HG03575 (cell line): ENCODE measurements around the gene FLT3.
"Not testable (repeated sequence)": the region's sequence is repeated elsewhere in the genome, so short reads cannot be mapped to it uniquely, and the experiment has no call there.

ENCODE experiments used
- ATAC-seq: cut with Tn5 transposase; IDR thresholded peaks from one replicate; pipeline ENCODE4 v1.9.1; 2021; ENCODE audit not compliant: unreplicated experiment, insufficient number of reproducible peaks, low FRiP score; ENCODE audit errors: extremely low read depth

Gene FLT3

GRCh38 chr13:28048768-28049167, 51.6 kb downstream of the FLT3 start:
- ATAC-seq = no peak

- ATAC-seq = peak; percentile 68
Measured at GRCh38 chr13:28047757-28048388, 52.5 kb downstream of the FLT3 start.

- no peak for ATAC-seq
Measured at GRCh38 chr13:28046981-28047380, 53.4 kb downstream of the FLT3 start.

- ATAC-seq = no peak
Measured at GRCh38 chr13:28045861-28046260, 54.5 kb downstream of the FLT3 start.

- ATAC-seq = no peak
Measured at GRCh38 chr13:28044608-28045007, 55.8 kb downstream of the FLT3 start.

- ATAC-seq = no peak
Measured at GRCh38 chr13:28043224-28043623, 57.2 kb downstream of the FLT3 start.

- ATAC-seq = no peak
Measured at GRCh38 chr13:28041501-28041900, 58.9 kb downstream of the FLT3 start.

- no peak for ATAC-seq
Measured at GRCh38 chr13:28041031-28041461, 59.3 kb downstream of the FLT3 start.

- no peak for ATAC-seq
Measured at GRCh38 chr13:28037399-28037798, 63.0 kb downstream of the FLT3 start.

GRCh38 chr13:28035146-28035782, 65.1 kb downstream of the FLT3 start:
- ATAC-seq = no peak

- no peak for ATAC-seq
Measured at GRCh38 chr13:28033894-28034655, 66.3 kb downstream of the FLT3 start.

- not testable (repeated sequence) for ATAC-seq
Measured at GRCh38 chr13:28032438-28032837, 67.9 kb downstream of the FLT3 start.

GRCh38 chr13:28031896-28032288, 68.5 kb downstream of the FLT3 start:
- no peak for ATAC-seq

GRCh38 chr13:28031220-28031895, 69.0 kb downstream of the FLT3 start:
- ATAC-seq = no peak

GRCh38 chr13:28027607-28028364, 72.6 kb downstream of the FLT3 start:
- ATAC-seq = no peak

GRCh38 chr13:28027071-28027470, 73.3 kb downstream of the FLT3 start:
- ATAC-seq = no peak

- ATAC-seq = no peak
Measured at GRCh38 chr13:28026508-28026907, 73.9 kb downstream of the FLT3 start.

- ATAC-seq = no peak
Measured at GRCh38 chr13:28022848-28023518, 77.4 kb downstream of the FLT3 start.
